ENCODE data around the gene PHACTR1.
A peak's percentile ranks its signal among the peaks of the same experiment; 100 is the strongest.
"Not testable (repeated sequence)": the region's sequence is repeated elsewhere in the genome, so short reads cannot be mapped to it uniquely, and the experiment has no call there.

Gene PHACTR1

DNA sequence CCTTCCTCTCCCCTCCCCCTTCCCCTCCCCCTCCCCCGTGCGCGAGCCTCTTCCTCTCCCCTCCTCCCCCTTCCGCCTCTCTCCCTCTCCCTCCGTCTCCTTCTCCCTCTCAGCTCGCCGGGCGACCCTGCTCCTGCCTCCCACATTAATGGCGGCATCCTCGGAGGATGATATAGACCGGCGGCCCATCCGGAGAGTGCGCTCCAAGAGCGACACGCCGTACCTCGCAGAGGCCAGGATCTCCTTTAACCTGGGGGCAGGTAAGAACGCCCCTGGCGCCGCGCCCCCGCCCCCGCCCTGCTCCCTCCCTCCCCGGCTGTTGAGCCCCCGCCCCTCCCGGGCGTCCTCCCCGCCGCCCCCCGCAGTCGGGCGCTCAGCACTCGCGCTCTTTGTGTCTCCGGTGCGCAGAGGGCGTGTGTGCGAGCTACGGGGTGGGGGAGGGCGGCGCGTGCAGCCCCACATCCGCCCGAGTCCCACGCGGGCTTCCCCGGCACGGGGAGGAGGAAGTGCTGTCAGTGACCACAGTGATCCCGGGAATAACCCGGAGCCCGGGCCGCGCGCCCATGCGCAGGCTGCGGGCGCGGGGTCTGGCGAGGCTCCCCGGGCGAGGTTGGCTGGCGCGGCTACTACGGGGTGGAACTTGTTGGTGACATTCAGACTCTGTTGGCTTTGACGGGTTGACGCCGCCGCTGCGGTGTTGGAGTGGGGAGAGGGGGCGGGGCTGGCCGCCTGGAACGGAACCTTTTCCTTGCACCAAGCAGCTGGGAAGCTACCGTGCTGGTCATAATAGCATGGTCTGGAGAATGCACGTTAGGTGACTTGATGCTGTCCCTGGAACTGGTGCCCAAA is 33.2 kb downstream of the PHACTR1 start:
- DNase-seq = no peak

GRCh38 chr6:12750416-12750815 is 33.8 kb downstream of the PHACTR1 start:
- DNase-seq = no peak

- DNase-seq = peak; percentile 17
Measured at GRCh38 chr6:12751694-12752325, 35.2 kb downstream of the PHACTR1 start.

GRCh38 chr6:12753036-12753435 is 36.5 kb downstream of the PHACTR1 start:
- no peak for DNase-seq

DNA sequence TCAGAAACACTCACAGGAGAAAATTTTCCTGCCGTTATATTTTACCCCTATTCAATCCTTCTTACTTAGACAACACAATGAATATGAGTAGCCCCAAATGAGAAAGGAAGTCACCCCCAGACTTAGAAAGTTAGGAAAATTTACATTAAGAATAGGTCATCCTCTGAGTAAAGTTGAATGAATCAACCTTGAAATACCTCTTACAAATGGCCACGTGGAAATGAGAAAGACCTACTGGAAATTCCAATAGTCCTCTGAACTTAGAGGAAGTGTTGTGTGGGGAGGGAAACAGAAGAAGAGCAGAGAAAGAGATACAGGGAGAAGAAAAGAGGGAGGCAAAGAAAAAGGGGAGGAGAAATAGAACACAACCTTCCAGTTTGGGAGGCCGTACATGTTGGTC is 43.7 kb downstream of the PHACTR1 start:
- no peak for DNase-seq

- no peak for DNase-seq
Measured at GRCh38 chr6:12760911-12761310, 44.3 kb downstream of the PHACTR1 start.

GRCh38 chr6:12761376-12762115 is 45.0 kb downstream of the PHACTR1 start:
- no peak for DNase-seq

GRCh38 chr6:12762731-12763434 is 46.3 kb downstream of the PHACTR1 start:
- DNase-seq = not testable (repeated sequence)

DNA sequence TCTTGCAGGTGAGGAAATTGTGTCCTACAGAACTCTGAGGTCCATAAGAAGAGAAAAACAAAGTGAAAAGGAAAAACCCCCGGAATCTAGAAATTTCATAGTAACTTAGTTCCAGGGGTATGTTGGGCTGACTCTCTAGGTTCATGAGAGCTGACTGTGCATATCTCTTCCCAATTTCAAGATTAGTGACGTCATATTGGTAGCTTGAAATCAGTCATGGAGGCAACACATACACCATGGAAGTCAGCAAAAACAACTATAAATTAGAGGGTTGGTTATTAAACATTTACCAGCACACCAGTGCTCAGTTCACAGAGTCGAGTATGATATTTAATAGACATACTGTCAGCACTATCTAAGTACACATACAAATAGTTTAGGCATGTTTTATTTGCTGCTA is 49.8 kb downstream of the PHACTR1 start:
- DNase-seq = no peak

DNA sequence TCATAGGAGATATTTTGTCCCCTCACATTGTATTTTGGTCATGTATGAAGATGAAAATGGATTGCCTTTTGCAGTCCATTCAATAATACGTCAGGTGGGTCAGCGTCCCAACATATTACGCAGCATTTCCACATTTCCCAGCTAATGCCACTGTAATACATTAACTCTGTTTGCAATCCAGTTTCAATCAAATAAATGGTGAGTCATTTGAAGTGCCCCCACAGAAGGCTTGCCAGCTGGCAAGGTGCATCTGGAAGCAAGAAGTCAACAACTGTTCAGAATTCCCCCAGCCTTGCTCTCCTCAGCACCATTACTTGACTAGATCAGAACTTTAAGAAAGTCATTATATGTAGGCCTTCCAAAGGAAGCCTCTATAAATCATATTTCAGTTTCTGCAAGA is 50.4 kb downstream of the PHACTR1 start:
- DNase-seq = no peak

GRCh38 chr6:12769556-12770256 is 53.1 kb downstream of the PHACTR1 start:
- no peak for DNase-seq

GRCh38 chr6:12772416-12772815 is 55.8 kb downstream of the PHACTR1 start:
- DNase-seq = no peak

- no peak for DNase-seq
Measured at GRCh38 chr6:12776291-12776690, 59.7 kb downstream of the PHACTR1 start.

- DNase-seq = no peak
Measured at GRCh38 chr6:12779772-12780171, 63.2 kb downstream of the PHACTR1 start.

GRCh38 chr6:12782136-12782535 is 65.6 kb downstream of the PHACTR1 start:
- no peak for DNase-seq

GRCh38 chr6:12785301-12785700 is 68.7 kb downstream of the PHACTR1 start:
- no peak for DNase-seq

DNA sequence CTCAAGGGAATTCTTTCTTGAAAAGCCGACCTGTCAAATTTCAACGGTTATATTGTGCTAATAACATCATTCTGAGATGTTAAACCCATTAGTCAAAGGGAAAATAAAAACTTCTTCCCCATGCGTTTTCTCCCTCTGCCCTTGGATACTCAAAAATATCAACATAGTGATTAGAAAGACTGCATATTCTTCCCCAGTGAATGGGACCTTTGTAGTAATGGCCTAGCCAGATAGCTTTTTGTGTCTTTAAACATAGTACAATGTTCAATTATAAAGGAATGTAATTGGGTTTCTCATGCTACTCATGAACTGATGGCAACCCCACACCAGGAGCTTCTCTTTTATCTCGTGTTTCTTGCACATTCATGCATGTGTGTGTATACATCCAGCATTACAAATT is 69.4 kb downstream of the PHACTR1 start:
- DNase-seq = no peak

DNA sequence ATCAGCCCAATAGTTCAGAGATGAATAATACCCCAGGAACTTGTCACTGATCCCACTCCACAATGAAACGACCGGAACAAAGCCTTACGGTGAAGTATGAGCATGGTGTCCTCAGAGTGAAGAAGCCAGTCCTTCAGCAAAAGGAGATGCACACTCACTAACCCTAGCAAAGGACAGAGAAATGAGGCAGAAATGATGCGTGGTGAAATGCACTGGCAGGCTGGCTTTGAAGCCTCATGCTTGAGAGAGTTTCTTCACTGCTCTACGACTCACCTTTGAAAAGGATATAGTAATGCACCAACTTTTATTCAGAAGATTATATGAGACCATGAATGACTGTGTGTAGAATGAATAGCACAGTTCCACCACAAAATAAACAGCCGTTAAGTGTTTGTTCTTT is 74.8 kb downstream of the PHACTR1 start:
- no peak for DNase-seq

DNA sequence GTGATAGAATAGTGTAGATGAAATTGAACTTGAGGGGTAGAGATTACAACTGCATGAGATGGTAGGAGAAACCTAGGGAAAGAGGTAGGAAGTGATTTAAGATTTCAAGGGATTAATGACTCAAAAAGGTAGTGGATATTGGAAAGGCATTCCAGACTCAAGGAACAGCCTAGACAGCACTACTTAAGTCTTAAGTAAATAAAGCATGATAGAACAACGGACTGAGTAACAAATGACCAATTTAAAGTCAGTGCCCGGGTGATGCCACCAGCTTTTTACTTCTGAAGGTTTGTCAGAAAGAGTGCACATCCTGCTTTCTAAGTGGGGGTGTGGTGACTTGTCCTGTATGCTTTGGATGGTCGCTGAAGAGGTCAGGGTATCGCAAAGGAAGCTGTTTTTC is 81.8 kb downstream of the PHACTR1 start:
- no peak for DNase-seq

GRCh38 chr6:12800120-12800519 is 83.6 kb downstream of the PHACTR1 start:
- no peak for DNase-seq

DNA sequence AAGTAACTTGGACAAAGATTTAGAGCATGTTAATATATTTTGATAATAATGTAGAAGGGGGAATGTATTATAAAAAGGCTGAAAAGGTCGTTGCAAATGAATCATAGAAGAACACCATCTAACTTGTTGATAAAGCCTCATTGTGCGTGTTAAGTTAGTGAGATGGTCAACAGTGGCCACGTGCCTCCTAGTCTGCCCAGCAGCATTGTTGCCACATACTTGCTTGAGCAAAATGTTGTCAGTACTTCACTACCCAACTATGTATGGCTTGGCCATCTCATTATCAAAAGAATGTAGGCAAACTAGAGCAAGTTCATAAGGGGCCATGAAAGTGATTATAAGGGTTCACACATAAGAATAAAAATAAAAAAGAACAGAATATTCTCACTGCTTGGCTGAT is 84.6 kb downstream of the PHACTR1 start:
- DNase-seq = no peak

DNA sequence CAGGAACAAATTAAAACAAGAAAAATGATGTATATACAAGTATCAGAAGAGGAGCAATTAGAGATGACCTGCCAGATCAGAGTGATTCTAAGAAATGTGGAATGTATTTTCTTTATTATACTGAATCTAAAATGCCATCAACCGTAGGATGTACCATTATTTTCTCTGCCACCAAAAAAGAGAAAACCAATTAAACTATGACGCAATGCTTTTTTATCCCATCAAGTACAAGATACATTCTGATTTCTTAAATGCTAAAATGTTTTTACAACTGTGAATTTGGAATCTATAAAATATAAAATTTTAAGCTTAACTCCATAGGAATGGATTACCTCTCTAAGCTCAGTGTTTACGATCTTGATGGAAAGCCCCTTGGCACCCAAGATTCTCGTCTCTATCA is 85.9 kb downstream of the PHACTR1 start:
- no peak for DNase-seq

DNA sequence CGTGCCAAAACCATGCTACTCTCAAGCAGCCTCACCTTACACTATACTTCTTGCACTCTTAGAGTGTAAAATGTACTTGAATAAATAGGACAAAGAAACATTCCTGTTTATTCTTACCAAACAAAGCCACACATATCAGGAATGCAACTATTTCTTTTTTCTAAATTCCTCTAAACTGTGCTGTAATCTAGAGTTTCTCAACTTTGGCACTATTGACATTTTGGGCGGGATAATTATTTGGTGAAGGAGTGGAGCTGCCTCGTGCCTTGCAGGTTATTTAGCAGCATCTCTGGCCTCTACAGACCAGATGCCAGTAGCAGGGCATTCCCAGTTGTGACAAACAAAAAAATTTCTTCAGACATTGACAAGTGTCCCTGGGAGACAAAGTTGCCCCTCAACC is 86.9 kb downstream of the PHACTR1 start:
- DNase-seq = no peak

Data from CD4-positive, alpha-beta T cell treated with Interleukin-10 for 1 hour (primary cell).